GM18873 (cell line): ENCODE measurements around the gene ARHGAP10.

Experiments
- ATAC-seq: cut with Tn5 transposase; IDR thresholded peaks from one replicate; pipeline ENCODE4 v1.9.1; 2021; ENCODE audit warnings: mild to moderate bottlenecking, moderate library complexity, moderate number of reproducible peaks; ENCODE audit not compliant: unreplicated experiment, low FRiP score

Gene ARHGAP10

DNA sequence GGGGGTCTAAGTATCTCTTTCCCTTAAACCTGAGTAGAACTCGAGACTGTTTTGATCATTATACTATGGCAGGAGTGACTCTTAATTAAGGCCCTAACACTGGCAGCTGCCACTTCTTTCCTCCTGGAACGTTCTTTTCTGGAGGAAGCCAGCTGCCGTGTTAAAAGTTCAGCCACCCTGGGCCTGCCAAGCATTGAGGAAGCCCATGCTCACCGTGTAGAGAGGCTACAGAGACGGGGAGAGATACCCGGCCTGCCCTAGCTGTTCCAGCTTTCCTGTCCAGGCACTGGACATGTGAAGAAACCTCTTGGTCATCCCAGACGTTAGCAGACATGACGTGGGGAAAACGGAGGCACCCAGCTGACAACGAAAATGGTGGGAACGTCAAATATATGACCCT is 274.1 kb downstream of the ARHGAP10 start:
- no peak for ATAC-seq

DNA sequence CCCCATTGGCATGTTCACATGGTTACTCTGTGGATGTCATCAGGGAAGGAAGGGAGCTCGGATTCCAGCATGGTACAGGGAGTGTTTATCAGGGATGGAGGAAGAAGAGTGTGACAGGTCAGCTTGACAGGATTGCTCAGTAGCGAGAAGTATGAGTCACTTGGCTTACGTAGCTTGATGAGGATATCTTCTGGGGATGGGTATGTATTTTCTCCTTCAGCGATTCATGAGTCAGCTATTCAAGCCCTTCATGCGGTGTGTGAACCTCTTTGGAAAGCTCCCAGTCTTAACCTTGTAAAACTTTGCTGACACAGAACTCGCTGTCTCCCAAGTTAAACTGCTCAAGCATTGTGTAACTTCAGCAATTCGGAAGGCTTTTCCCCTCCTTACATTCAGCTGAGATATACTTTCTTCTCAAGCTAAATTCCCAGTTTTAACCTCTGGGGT is 275.4 kb downstream of the ARHGAP10 start:
- ATAC-seq = no peak

DNA sequence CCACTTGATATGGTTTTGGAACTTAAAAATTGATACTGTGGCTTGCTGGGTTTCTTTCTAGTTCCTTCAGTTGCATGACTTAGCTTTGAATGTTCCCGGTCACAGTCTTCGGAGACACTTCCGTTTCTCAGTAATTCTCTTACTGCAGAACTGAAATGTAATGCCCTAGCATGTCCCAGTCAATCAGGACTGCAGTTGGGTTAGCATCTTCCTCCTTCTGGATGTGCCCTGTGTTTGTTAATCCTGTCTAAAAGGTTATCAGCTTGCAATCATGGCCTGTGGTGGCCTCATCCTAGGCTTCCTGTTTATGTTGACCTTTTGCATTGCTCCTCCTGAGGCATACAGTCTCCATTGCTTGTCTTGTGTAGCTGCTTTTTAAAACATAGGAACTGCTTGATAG is 275.9 kb downstream of the ARHGAP10 start:
- ATAC-seq = no peak

DNA sequence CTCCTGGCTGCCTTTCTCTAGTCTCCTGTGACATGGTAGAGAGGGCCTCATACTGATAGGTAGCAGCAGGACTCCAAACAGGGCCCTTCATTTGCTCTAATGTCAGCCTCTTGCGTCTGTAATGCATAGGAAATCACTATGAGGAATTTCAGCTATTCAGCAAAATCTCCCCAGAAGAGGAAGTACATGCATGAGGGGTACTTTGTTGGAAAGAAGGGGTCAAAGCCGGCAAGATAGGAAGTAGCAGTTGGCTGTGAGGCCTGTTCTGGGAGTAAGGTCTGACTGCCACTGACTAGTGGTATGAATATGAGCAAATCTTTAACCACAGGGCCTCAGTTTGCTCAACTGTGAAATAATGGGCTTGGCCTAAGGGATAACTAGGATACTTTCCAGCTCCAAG is 283.2 kb downstream of the ARHGAP10 start:
- ATAC-seq = no peak

DNA sequence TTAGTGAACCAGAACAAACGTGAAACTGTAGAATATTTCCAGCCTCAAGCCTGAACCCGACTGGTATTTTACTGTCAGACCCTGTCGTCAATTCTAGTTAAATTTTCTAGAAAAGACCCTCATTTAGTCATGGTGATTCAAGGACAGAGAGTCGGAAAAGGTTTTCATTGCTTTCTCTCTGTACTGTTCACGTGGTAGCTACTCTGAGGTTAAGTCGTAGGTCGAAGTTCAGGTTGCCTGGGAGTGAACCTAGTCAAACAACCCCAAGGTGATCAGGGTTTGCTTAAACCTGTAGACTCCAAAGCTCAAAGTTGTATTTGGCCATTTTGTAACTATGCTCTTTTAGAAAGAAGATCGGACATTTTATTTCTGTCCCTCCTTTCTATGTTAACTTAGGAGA is 283.6 kb downstream of the ARHGAP10 start:
- no peak for ATAC-seq

DNA sequence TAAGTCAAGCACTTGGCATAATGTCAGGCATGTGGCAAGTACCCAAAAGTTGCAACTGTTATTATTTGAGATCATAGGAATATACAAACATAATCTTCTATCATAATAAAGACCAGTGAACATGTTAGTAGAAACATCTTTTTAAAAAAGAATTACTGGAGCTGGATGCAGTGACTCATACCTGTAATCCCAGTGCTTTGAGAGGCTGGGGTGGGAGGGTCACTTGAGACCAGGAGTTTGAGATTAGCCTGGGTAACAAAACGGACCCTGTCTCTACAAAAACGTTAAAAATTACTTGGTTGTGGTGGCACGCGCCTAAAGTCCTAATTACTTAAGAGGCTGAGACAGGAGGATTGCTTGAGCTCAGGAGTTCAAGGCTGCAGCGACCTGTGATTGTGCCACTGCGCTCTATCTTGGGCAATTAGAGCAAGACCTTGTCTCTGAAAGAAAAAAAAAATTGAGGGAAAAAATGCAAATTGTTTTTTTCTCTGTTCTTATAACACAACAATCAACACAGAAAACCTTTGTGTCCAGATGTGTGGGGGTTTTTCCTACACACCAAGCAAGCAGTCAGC is 284.3 kb downstream of the ARHGAP10 start:
- ATAC-seq = no peak

DNA sequence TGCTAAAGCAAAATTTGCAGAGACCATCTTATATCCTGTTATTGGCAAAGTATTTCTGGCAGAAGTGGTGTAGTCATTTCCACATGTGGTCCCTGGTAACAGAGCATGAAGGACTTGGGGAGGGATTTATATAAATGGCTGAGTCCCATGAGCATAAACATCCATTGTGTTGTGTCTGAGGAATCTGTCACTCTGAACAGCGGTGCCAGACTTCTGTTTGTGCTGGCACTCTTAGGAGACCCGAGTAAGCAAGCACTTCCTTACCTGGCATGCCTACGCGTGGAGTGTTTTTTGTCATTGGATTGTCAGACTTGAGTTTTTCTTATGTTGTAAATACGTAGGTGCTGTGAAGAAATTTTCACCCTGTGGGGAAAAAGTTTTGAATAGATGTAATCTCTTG is 285.9 kb downstream of the ARHGAP10 start:
- no peak for ATAC-seq

DNA sequence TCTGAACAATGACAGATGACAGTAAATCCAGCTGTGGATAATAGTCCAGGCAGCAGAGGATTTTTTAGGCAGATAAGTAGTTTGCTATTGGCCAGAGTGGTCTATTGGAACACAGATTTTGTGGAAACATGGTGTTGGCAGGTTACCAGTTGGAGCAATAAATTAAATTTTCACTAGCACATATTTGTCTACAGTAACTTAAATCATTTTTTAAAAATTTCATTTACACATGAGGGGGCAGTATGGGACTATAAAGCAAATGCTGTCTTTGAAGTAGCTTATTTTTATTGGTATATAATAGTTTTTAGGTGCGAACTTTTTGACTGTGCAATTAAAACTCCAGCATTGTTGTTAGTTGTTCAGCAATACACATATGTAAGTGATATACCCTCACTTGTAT is 289.8 kb downstream of the ARHGAP10 start:
- ATAC-seq = no peak

DNA sequence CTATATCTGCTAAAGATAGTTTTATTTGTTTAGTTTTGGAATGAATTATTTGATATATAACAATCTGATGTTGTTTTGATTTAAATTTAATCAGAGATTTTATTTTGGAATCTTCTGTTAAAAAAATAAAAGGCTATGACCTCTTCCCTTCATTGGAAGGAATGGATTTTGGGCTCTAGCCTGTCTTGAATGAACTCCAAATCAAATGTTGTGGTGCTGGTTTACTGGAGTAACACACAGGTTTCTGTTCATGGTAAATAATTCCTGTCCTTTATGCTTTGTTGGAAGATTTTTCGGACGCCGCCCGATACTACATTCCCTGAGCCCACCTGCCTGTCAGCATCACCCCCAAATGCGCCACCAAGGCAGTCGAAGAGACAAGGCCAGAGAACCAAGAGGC is 291.1 kb downstream of the ARHGAP10 start:
- ATAC-seq = no peak

DNA sequence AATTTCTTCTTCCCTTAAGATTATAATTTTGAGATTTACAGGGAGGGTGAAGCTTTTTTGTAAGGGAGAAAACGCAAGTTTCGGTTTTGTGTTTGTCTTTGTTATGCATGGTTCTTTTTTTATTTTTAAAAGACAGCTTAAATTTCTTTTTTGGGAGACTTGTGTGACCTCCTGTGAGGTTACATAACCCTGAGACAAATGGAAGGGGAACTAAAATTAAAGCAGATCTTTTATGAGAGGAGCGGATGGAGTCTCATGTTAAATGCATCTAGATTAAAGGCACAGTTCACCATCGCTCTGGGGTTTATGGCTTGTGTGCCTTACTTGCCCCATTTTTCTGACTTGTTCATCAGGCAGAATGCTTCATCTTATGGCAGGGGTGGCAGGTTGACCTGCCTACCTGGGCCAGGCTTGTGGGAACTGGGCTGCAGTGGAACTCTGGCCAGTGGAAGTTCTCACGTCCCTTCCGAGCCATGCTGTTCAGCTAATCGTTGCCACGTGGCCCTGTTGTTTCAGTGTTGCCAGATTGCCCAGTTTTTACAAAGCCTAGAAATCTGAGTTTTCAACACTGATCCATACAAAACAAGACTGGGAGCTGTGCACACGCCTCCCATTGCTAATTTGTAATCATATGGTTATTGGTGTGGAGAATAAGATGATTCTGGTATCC is 291.8 kb downstream of the ARHGAP10 start:
- ATAC-seq = no peak

DNA sequence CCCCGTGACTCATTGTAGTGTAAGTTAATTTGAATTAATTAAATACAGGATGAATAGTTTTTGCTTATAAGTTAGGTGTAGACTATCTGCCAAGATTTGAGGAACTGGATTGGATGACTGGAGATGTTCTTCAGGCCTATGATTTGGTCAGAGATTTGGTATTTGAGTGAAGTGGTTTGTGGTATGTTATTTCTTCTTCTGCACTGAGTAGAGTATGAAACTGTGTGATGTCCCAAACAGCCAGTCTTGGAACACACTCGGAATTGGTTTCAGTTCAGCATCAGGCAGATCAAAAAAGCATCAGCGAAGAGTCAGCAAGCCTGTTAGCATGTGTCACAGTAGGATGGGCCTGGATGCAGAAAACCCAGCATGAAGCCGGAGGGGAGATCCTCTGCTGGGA is 294.1 kb downstream of the ARHGAP10 start:
- no peak for ATAC-seq

DNA sequence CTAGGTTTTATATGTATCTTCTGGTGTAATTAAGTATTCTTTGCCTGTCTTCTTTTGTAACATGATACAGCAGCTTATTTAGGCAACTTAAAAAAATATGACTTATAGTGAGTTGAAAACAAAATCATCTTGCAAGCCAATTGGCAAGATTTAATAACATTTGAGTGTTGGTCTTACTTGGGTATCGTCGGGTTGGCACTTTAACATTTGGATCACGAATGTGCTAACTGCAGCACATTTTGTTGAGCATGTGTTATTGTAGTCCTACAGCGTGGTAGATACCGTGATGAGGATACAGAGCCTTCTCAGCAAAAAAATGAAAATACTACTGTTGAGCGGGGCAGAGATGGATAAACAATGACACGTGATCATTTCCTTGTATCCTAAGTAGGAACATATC is 295.3 kb downstream of the ARHGAP10 start:
- ATAC-seq = no peak

DNA sequence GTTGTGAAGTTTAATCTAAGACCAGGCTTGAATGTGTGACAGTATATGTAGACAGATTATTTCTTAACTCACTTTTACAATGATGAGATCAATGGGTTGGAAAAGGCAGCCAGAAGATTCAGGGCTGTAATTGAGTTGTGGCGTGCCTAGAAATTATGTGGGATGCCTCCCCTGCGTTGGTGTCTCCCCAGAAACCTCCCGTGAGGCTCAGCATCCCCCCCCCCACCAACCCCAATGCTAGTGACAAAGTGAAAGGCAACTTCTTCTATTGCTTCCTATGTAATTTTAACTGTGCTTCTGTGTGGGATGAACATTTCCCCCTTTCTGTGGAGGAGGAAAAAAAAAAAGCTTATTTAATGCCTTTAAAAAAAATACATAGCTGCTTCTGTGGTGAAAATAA is 297.9 kb downstream of the ARHGAP10 start:
- no peak for ATAC-seq

DNA sequence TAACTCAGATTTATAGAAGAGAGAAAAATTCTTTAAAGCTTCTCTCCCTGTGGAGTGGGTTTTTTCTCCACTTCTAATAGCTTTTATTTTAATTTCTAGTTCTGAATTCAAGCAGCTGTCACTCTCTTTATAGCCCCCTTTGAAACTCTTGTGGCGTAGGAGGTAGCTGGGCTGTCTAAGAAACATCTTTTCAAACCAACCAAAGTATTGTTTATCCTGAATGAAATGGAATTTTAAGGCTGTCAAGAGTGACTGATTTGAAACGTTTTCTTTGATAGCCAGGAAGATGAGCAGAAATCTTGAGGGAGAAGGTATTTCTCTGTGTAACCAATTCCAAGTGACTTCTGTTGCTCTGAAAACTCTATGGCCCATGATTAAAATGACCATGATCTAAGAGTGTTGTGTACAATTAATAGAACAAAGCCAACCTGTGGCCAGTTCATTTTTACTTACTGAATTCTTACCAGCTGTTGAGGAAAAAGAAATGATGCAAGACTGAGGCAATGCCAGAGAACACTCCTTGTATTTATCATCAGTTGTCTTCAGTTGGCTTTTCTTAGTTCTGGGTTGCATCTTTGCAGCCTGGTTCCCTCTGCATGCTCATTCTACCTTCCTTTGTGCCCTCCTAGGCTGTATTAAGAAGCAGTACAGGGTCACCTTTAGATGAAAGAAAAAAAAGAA is 298.4 kb downstream of the ARHGAP10 start:
- no peak for ATAC-seq

DNA sequence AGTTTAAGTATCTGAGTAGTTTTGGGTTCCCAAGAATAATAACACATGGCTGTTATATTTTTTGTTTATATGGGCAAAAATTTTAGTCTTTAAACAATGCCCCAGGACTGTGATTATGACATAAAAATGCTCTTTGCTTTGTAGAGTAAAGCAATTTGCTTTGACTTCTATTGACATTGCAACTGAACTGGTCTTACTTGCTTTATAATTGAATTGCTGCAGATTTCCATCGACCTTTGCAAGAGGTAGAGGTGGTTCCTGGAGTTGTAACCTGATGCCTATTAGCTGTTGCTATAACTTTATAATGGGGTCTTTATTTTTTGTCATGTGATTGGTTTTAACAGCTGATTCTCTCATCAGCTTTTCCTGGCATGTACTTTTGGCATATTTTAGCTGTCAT is 302.9 kb downstream of the ARHGAP10 start:
- no peak for ATAC-seq

DNA sequence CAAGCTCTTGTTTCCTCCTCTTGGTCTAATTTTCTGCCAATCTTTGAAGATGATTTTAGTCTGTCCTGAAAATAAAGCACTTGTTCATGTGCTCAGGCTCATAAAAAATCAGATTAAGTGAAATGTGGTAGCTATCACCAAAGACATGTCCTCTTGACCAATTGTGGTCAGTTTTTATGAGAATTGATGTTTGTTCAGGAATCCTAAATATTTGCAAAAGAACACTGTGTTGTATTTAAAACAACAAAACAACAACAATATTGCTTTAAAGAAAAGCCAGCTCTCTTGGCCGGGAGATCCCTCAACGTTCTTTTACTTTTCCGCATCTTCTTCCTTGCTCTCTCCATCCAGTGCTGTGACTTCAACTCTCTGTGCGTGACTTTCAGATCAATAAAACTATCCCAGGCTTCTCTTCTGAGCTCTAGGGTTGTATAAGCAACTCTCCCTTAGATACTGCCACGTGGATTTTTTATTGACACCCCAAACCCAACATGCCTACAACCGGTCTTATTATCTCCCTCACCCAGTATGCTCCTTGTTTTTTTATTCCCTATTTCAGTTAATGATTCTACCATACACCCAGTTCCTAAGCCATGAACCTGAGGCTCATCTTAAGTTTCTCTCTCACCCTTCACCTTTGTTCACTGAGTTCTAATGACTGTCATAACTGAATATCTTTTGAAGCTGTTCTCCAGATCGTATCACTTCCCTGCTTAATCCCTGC is 309.9 kb downstream of the ARHGAP10 start:
- ATAC-seq = no peak

DNA sequence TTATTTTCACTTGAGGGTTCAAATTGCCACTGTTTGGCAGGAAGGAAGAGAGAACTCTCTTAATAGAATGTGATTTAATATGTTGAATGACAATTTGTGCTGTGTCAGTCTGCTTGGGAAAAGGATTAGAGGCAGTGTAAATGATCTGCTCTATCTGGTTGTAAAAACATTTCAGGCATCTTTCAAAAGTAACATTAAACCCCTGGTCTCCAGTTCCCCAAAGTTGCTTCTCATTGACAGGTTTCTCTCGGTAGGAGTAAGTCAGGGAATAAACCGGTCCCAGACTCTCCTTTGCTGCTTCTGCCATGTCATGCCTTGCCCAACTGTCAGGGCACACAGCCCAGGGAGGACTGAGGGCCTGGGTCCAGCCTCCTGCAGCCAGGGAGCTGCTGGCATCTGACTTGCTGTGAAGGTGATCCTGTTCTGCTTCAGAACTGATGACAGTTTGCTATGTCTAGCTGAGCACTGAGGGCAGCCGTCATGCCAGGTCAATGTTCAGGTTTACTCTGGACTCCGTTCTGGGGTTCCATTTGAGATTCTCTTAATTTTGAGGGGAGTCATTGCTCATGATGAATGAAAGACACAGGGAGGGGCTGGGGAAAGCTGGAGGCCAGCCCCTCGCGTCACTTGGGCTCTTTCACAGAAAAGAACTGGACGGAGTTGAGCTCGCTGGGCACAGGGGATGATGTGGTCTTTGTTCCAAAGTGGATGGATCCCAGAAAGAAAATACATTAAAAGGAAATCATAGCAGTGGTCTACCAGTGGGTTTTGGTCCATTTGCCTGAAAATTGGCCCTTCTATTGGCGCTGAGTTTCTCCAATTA is 312.4 kb downstream of the ARHGAP10 start:
- ATAC-seq = no peak

DNA sequence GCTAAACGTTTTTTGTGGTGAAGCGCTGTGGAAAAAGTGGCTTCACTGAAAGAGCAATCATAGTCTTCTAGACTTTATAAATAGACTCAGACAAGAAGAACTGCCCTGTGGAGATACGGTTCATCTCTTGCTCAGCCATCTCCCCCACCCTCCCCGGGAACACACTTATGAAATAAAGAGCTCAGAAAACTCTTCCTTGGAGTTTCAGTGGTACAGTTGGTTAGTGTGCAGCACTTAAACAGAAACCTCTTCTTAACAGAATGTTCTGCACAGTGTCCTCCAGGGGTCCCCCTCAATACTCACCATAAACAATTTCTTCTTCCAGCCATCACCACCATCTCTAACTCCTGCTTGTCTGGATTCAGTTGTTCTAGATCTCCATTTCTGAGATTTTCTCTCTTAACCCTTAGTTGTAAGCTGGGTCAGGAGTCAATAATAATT is 313.0 kb downstream of the ARHGAP10 start:
- ATAC-seq = peak; percentile 96

DNA sequence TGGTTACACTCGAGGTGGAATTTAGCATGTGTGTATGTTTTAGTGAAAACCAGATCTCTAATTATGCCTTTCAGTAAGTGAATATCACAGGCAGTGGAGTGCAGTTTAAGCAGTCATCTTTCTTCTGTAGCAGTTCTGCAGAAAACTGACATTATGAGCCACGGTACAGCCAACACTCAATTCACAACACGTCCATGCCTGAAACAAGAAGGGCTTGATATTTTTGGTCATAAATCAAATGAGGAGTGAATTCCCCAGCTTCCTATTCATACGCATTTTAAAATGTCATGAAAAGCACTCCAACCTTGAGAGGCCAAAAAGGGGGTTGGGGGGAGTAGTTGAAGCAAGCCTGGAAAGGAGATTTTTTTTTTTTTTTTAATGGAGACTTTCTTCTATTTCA is 316.7 kb downstream of the ARHGAP10 start:
- no peak for ATAC-seq

DNA sequence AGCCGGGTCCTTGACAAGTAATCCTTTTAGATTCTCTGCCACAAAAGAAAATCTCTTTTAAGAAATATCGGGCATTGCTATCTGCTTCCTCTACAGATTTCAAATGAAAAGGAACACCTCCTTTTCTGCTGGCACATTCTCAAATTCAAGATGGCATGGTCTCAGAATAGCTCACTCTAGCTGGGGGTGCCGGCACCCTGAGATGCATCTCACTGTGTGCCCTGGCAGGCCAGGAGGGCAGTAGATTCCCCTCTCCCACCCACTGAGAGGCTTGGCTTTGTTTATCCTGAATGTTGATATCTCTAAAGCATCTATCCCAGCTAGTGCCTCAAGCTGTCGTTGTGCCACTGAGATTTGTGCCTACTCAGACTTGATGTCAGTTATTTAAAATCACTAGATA is 319.5 kb downstream of the ARHGAP10 start:
- ATAC-seq = no peak
